OCI-LY3 (cell line): ENCODE results near the gene ZNF148.

Experiments used
- EZH2phosphoT487 ChIP-seq: fragments of 200-600 bp; shearing (Covaris generic); IDR thresholded peaks from 2 replicates; pipeline ENCODE4 v1.6.1; 2018; ENCODE audit warnings: antibody characterized with exemption, mixed run types, low read depth
- TF ChIP-seq, protein P1 (sequence below): fragments of 200-600, 300-600 bp; sonication (generic); IDR thresholded peaks from 2 replicates; pipeline ENCODE4 v1.5.1; 2014; ENCODE audit warnings: antibody characterized with exemption, low read length, low read depth

DNA sequence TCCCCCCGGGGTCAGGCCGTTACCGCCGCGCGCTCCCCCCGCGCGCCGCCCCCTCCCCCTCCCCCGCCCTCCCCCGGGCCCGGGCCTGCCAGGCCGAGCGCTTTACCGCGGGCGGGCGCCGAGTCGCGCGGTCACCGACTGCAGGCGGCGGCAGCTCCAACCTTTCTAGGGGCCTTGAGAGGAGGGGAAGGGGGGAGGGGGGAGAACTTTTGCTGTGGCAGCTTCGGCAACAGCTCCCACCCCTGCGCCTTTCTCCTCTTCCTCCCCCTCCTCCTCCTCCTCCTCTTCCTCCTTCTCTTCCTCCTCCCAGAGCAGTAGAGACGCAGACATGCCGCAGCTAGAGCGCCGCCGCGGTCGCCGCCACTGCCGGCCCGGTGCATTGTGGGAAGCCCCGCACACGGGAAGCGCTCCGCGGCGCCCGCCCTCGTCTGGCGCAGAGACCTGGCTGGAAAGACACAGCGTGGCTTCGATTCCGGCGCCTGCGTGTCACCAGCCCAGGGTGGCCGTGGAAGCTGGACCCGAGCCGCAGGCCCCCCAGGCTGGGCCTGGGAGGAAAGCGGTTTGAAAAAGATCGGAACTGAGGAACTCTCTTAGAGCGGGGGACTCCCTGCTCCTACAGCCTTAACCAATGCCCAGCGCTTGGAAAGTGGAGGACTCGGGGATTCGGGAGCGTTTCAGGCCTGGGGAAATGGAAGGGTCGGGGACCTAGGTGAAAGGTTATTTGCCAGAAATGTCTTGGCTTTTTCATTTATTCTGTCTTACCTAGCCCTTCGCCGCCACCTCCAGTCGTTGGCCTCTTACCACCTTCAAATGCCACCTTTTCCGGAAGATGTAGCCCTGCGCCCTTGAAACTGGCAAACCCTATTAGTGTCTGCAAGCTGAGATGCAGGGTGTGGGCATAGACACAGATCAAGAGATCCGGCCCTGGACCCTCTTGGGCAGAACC is at the start of gene ZNF148:
- TF ChIP-seq, protein P1, sequence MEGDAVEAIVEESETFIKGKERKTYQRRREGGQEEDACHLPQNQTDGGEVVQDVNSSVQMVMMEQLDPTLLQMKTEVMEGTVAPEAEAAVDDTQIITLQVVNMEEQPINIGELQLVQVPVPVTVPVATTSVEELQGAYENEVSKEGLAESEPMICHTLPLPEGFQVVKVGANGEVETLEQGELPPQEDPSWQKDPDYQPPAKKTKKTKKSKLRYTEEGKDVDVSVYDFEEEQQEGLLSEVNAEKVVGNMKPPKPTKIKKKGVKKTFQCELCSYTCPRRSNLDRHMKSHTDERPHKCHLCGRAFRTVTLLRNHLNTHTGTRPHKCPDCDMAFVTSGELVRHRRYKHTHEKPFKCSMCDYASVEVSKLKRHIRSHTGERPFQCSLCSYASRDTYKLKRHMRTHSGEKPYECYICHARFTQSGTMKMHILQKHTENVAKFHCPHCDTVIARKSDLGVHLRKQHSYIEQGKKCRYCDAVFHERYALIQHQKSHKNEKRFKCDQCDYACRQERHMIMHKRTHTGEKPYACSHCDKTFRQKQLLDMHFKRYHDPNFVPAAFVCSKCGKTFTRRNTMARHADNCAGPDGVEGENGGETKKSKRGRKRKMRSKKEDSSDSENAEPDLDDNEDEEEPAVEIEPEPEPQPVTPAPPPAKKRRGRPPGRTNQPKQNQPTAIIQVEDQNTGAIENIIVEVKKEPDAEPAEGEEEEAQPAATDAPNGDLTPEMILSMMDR: no peak
- TF ChIP-seq EZH2phosphoT487: no peak
